ENCODE results near the gene SMDT1.
"Not testable (repeated sequence)": the region's sequence is repeated elsewhere in the genome, so short reads cannot be mapped to it uniquely, and the experiment has no call there.

Gene SMDT1

GRCh38 chr22:42062506-42063170 is 16.9 kb upstream of the SMDT1 start:
- H3K27me3 ChIP-seq (ENCODE audit: insufficient read depth, low read length): no peaks in the 10 kb centered on the region
- peaks cover 12% of the 10 kb centered on the region; the same call in 1 of the 2 replicates for H3K9me3 ChIP-seq (ENCODE audit: insufficient read depth, low read depth, low read length)
- H3K36me3 ChIP-seq (ENCODE audit: insufficient read depth, low read depth, low read length): peaks cover 53% of the 10 kb centered on the region
- no peak overlapping the region for H3K4me3 ChIP-seq (ENCODE audit: low read length)
- H3K9ac ChIP-seq (ENCODE audit: low read depth, low read length): no peak overlapping the region
- peaks cover 10% of the 10 kb centered on the region; the same call in 1 of the 2 replicates for H3K4me1 ChIP-seq (ENCODE audit: insufficient read depth, low read length)
- no peak overlapping the region for H3K27ac ChIP-seq (ENCODE audit: low read length)

DNA sequence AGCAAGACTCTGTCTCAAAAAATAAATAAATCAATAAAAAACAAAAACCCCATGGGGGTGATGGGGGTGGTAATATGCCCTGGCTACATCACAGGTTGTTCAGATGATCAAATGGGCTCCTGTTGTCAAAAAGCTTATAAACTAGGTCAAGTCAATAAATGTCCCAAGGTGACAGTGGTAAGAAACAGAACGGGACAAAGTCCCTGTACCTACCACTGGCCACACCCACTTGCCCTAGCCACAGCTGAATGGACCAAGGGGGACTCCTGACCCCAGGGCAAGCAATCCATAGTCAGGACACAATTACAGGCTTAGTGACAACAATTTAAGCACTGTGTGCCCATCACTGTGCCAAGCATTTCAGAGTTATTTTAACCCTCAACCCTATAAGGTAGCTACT is 14.9 kb upstream of the SMDT1 start:
- peaks cover 42% of the 10 kb centered on the region for H3K36me3 ChIP-seq (ENCODE audit: insufficient read depth, low read depth, low read length)
- peaks cover 3% of the 10 kb centered on the region; the same call in 1 of the 2 replicates for H3K27me3 ChIP-seq (ENCODE audit: insufficient read depth, low read length)
- no peak overlapping the region; the same call in 1 of the 2 replicates for H3K9ac ChIP-seq (ENCODE audit: low read depth, low read length)
- H3K27ac ChIP-seq (ENCODE audit: low read length): no peak overlapping the region
- H3K9me3 ChIP-seq (ENCODE audit: insufficient read depth, low read depth, low read length): no peaks in the 10 kb centered on the region
- peaks cover 10% of the 10 kb centered on the region; the same call in 1 of the 2 replicates for H3K4me1 ChIP-seq (ENCODE audit: insufficient read depth, low read length)
- H3K4me3 ChIP-seq (ENCODE audit: low read length): peak overlapping the region; percentile 39

- no peak overlapping the region; the same call in 1 of the 2 replicates for H3K9ac ChIP-seq (ENCODE audit: low read depth, low read length)
- peaks cover 5% of the 10 kb centered on the region; the same call in 1 of the 2 replicates for H3K27me3 ChIP-seq (ENCODE audit: insufficient read depth, low read length)
- H3K36me3 ChIP-seq (ENCODE audit: insufficient read depth, low read depth, low read length): peaks cover 33% of the 10 kb centered on the region
- no peak overlapping the region for H3K27ac ChIP-seq (ENCODE audit: low read length)
- H3K4me1 ChIP-seq (ENCODE audit: insufficient read depth, low read length): peaks cover 15% of the 10 kb centered on the region; the same call in 1 of the 2 replicates
- H3K4me3 ChIP-seq (ENCODE audit: low read length): peak overlapping the region; percentile 39
- H3K9me3 ChIP-seq (ENCODE audit: insufficient read depth, low read depth, low read length): no peaks in the 10 kb centered on the region
These were observed 13.9 kb upstream of the SMDT1 start for GRCh38 chr22:42065438-42066125.

- Histone ChIP-seq H3K9me3 (ENCODE audit: insufficient read depth, low read depth, low read length) (no peaks in the 10 kb centered on the region), H3K36me3 (ENCODE audit: insufficient read depth, low read depth, low read length) (peaks cover 27% of the 10 kb centered on the region), H3K27ac (ENCODE audit: low read length) (no peak overlapping the region), H3K27me3 (ENCODE audit: insufficient read depth, low read length) (peaks cover 5% of the 10 kb centered on the region; the same call in 1 of the 2 replicates), H3K4me3 (ENCODE audit: low read length) (no peak overlapping the region), H3K4me1 (ENCODE audit: insufficient read depth, low read length) (peaks cover 19% of the 10 kb centered on the region; the same call in 1 of the 2 replicates), H3K9ac (ENCODE audit: low read depth, low read length) (no peak overlapping the region)
These were observed 13.3 kb upstream of the SMDT1 start for GRCh38 chr22:42066126-42066761.

GRCh38 chr22:42066937-42067336 is 12.6 kb upstream of the SMDT1 start:
- Histone ChIP-seq H3K27me3 (ENCODE audit: insufficient read depth, low read length) (peaks cover 5% of the 10 kb centered on the region; the same call in 1 of the 2 replicates), H3K4me1 (ENCODE audit: insufficient read depth, low read length) (peaks cover 20% of the 10 kb centered on the region; the same call in 1 of the 2 replicates), H3K4me3 (ENCODE audit: low read length) (no peak overlapping the region), H3K36me3 (ENCODE audit: insufficient read depth, low read depth, low read length) (peaks cover 23% of the 10 kb centered on the region), H3K27ac (ENCODE audit: low read length) (no peak overlapping the region), H3K9me3 (ENCODE audit: insufficient read depth, low read depth, low read length) (no peaks in the 10 kb centered on the region), H3K9ac (ENCODE audit: low read depth, low read length) (no peak overlapping the region)

- H3K4me1 ChIP-seq (ENCODE audit: insufficient read depth, low read length): peaks cover 20% of the 10 kb centered on the region; the same call in 1 of the 2 replicates
- peaks cover 23% of the 10 kb centered on the region for H3K36me3 ChIP-seq (ENCODE audit: insufficient read depth, low read depth, low read length)
- H3K9ac ChIP-seq (ENCODE audit: low read depth, low read length): no peak overlapping the region
- H3K27me3 ChIP-seq (ENCODE audit: insufficient read depth, low read length): peaks cover 5% of the 10 kb centered on the region; the same call in 1 of the 2 replicates
- no peaks in the 10 kb centered on the region for H3K9me3 ChIP-seq (ENCODE audit: insufficient read depth, low read depth, low read length)
- no peak overlapping the region for H3K27ac ChIP-seq (ENCODE audit: low read length)
- no peak overlapping the region for H3K4me3 ChIP-seq (ENCODE audit: low read length)
These were observed 11.7 kb upstream of the SMDT1 start for GRCh38 chr22:42067671-42068251.

DNA sequence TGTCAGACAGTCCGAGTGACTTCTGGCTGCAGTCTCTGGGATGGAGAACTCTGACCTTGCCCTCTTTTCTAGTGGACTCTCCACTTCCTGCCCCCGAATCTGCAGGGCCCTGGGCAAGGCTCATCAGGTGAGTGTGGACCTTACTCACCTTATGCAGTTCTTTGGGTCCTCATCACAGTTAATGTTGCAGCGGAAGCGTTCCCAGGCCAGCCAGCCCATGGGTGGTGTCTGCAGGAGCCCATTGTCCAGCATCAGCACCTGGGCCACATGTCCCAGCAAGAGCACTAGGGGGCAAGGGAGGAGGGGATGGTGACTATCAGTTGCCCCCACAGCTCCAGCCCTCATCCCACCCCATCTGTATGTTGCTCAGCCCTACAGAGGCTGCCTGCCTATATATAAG is 11.2 kb upstream of the SMDT1 start:
- H3K4me3 ChIP-seq (ENCODE audit: low read length): no peak overlapping the region
- no peak overlapping the region for H3K27ac ChIP-seq (ENCODE audit: low read length)
- no peak overlapping the region for H3K9ac ChIP-seq (ENCODE audit: low read depth, low read length)
- H3K27me3 ChIP-seq (ENCODE audit: insufficient read depth, low read length): peaks cover 9% of the 10 kb centered on the region
- H3K36me3 ChIP-seq (ENCODE audit: insufficient read depth, low read depth, low read length): peaks cover 23% of the 10 kb centered on the region
- no peaks in the 10 kb centered on the region for H3K9me3 ChIP-seq (ENCODE audit: insufficient read depth, low read depth, low read length)
- peaks cover 20% of the 10 kb centered on the region; the same call in 1 of the 2 replicates for H3K4me1 ChIP-seq (ENCODE audit: insufficient read depth, low read length)

DNA sequence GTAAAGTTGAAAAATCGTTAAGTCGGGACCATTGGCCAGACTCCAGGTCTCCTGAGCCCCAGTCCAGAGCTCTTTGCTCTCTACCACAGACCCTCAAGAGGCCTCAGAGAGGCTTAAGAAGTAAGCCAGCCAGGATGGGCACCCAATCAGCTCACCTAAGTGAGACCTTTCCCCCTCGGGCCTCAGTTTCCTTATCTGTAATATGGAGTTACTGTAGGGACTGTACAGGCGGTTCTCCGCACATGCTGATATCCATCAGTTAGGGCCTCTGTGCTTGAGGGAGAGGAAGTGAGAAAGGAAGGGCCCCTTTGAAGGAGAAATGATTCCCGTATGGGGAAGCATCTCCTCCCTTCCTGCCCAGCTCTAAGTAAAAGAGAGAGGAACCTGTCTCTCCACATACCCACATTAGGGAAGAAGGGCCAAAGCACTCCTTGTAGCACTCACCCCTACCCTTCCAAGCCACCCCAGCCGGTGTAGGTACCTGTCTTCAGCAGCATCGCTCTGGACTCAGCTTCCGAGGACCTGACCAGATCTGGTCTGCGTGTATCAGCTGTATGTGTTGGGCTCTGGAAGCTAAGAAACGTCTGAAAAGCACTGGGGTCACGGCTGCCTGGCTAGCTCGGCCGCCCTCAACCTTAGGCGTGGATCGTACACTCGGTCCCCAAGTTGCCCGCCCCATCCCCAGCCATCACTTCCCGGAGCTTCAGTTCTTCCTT is 9.5 kb upstream of the SMDT1 start:
- H3K27me3 ChIP-seq (ENCODE audit: insufficient read depth, low read length): peaks cover 17% of the 10 kb centered on the region
- no peaks in the 10 kb centered on the region for H3K9me3 ChIP-seq (ENCODE audit: insufficient read depth, low read depth, low read length)
- H3K4me1 ChIP-seq (ENCODE audit: insufficient read depth, low read length): peaks cover 19% of the 10 kb centered on the region; the same call in 1 of the 2 replicates
- peak overlapping the region; percentile 83 for H3K4me3 ChIP-seq (ENCODE audit: low read length)
- H3K9ac ChIP-seq (ENCODE audit: low read depth, low read length): peak overlapping the region; percentile 73; the same call in 1 of the 2 replicates
- peaks cover 19% of the 10 kb centered on the region for H3K36me3 ChIP-seq (ENCODE audit: insufficient read depth, low read depth, low read length)
- no peak overlapping the region for H3K27ac ChIP-seq (ENCODE audit: low read length)

DNA sequence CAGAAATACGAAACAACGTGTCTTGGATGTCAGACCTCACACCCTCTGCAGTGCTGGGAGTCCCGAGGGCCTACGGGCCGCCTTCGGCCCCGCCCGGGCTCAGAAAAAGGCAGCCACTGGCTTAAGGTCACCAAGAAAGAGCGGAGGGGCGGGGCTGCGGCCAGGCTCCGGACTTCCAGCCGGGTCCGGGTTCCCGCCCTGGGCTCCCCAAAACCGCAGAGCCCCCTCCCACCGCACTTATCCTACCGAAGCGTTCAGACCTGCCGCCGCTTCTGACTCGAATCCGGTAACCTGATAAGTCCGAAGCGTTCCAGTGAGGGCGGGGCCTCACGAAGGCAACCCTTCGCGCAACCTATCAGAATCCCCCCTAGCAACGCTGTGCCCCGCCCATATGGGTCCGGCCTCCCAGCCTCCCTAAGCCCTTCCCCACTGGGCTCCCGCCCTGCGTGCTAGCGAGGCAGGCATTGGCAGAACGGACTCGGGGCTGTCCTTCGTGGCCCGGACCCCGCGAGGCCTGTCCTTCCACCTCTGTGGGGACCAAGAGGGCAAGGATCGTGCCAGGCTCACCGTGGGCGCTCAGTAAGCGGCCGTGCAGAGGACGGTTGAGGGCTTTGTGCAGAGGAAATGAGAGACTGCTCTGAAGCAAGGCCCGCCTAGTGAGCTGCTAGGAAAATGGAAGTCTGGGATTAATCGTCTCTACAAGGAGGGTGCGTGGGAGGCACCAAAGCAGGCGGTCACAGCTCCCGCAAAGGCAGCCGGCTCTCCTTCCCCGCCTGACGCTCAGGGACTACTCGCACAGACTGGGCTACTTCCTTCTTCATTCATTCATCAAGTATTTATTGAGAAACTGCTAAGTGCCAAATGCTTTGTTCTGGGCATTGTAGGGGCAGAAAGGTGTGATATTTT is 8.7 kb upstream of the SMDT1 start, which contains the start of gene NAGA:
Gene NAGA, minus strand, starts transcription at position 296 of the 906 bp plus-strand sequence. CDS start 515 bp downstream, outside the sequence.
- no peaks in the 10 kb centered on the region for H3K9me3 ChIP-seq (ENCODE audit: insufficient read depth, low read depth, low read length)
- H3K4me1 ChIP-seq (ENCODE audit: insufficient read depth, low read length): peaks cover 11% of the 10 kb centered on the region; the same call in 1 of the 2 replicates
- H3K36me3 ChIP-seq (ENCODE audit: insufficient read depth, low read depth, low read length): peaks cover 15% of the 10 kb centered on the region
- H3K27me3 ChIP-seq (ENCODE audit: insufficient read depth, low read length): peaks cover 17% of the 10 kb centered on the region
- H3K4me3 ChIP-seq (ENCODE audit: low read length): peak within 1 kb of the TSS; percentile 83
- H3K9ac ChIP-seq (ENCODE audit: low read depth, low read length): peak within 1 kb of the TSS; percentile 73; the same call in 1 of the 2 replicates
- no peak within 1 kb of the TSS for H3K27ac ChIP-seq (ENCODE audit: low read length)

DNA sequence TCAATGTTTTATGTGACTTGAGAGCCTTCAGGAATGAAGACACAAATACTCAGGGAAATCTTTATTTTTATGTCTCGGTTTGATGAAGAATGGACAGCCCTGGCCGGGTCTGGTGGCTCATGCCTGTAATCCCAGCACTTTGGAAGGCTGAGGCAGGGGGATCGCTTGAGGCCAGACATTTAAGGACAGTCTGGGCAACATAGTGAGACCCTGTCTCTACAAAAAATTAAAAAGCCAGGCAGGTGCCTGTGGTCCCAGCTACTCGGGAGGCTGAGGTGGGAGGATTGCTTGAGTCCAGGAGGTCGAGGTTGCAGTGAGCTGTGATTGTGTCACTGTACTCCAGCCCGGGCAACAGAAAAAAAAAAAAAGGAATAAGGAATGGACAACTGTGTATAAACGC is 8.0 kb upstream of the SMDT1 start:
- H3K9me3 ChIP-seq (ENCODE audit: insufficient read depth, low read depth, low read length); H3K27ac ChIP-seq (ENCODE audit: low read length); H3K9ac ChIP-seq (ENCODE audit: low read depth, low read length): not testable (repeated sequence)
- peaks cover 11% of the 10 kb centered on the region for H3K36me3 ChIP-seq (ENCODE audit: insufficient read depth, low read depth, low read length)
- H3K27me3 ChIP-seq (ENCODE audit: insufficient read depth, low read length): peaks cover 17% of the 10 kb centered on the region
- H3K4me1 ChIP-seq (ENCODE audit: insufficient read depth, low read length): peaks cover 11% of the 10 kb centered on the region; the same call in 1 of the 2 replicates
- H3K4me3 ChIP-seq (ENCODE audit: low read length): peak overlapping the region; percentile 83
